H1 (cell line): ENCODE results near the gene RAMACL. TPM values are rescaled to one million over a fixed set of nuclear protein-coding genes. Genes with fewer than 3 reads are reported as not detected.

Experiments
- CTCF ChIA-PET: fragments of 300-600 bp; sonication (Branson Sonifier 250); formaldehyde crosslinking; loops from one replicate; lab custom pipeline; 2021; ENCODE audit not compliant: partially characterized antibody; lab: Charles Lee
- POLR2A ChIA-PET: fragments of 300-600 bp; sonication (Branson Sonifier 250); formaldehyde crosslinking; loops from one replicate; lab custom pipeline; 2021; ENCODE audit warnings: inconsistent platforms; ENCODE audit not compliant: partially characterized antibody; lab: Charles Lee
- DNase-seq, 2 experiments: peaks; one replicate each; pipeline versions ENCODE4 v3.0.0 to v3.0.0-alpha.2; 2010 to 2022; ENCODE audit warnings: low spot score in 2 of 2, low read depth in 1 of 2, mixed read lengths in 1 of 2
- FAIRE-seq: peaks from 2 replicates; lab custom pipeline; 2011; peaks lifted over from hg19 to GRCh38; lab: Jason Lieb, UNC
- H2AFZ ChIP-seq: 2 replicates; pipeline ENCODE4 v1.8.1; 2012; ENCODE audit warnings: low read length, inconsistent platforms
- H2AK5ac ChIP-seq: 2 replicates; pipeline ENCODE4 v1.6.1; 2013; ENCODE audit warnings: low read depth, low read length
- H2BK120ac ChIP-seq: replicated peaks from 2 replicates; pipeline ENCODE3; 2013; ENCODE audit warnings: low read depth, low read length, inconsistent platforms
- H2BK12ac ChIP-seq: 2 replicates; pipeline ENCODE4 v1.6.1; 2013; ENCODE audit warnings: low read depth, low read length
- H2BK15ac ChIP-seq: 2 replicates; pipeline ENCODE4 v1.6.1; 2013; ENCODE audit warnings: low read length
- H2BK20ac ChIP-seq: 2 replicates; pipeline ENCODE4 v1.6.1; 2013; ENCODE audit warnings: low read length
- H2BK5ac ChIP-seq: 2 replicates; pipeline ENCODE4 v1.6.1; 2013; ENCODE audit warnings: low read depth, low read length
- H3K14ac ChIP-seq: 2 replicates; pipeline ENCODE4 v1.6.1; 2013; ENCODE audit warnings: inconsistent platforms; ENCODE audit not compliant: insufficient read length
- H3K18ac ChIP-seq: 2 replicates; pipeline ENCODE4 v1.6.1; 2013; ENCODE audit warnings: low read length; ENCODE audit errors: extremely low read depth
- H3K23ac ChIP-seq: 2 replicates; pipeline ENCODE4 v1.6.1; 2013; ENCODE audit warnings: inconsistent platforms; ENCODE audit not compliant: insufficient read length
- H3K23me2 ChIP-seq: 2 replicates; pipeline ENCODE4 v1.6.1; 2013; ENCODE audit warnings: low read depth, low read length
- H3K27ac ChIP-seq: 2 replicates; pipeline ENCODE4 v1.6.1; 2011; ENCODE audit warnings: low read depth, low read length, inconsistent platforms
- H3K27me3 ChIP-seq, 4 experiments: replicated peaks in 1 of 4; 1 replicate in 1 of 4; 2 replicates in 3 of 4; pipeline versions ENCODE4 v1.6.1 to v1.8.1; 2011 to 2013; ENCODE audit warnings: low read length in 3 of 4, mild to moderate bottlenecking in 3 of 4, inconsistent platforms in 2 of 4, mixed read lengths in 2 of 4, moderate library complexity in 1 of 4; ENCODE audit not compliant: control insufficient read depth in 3 of 4, insufficient read depth in 3 of 4; ENCODE audit errors: extremely low read depth in 1 of 4
- H3K36me3 ChIP-seq, 4 experiments: 2 replicates each; pipeline versions ENCODE4 v1.6.1 to v1.8.1; 2011 to 2013; ENCODE audit warnings: mild to moderate bottlenecking in 4 of 4, low read length in 3 of 4, moderate library complexity in 2 of 4, control low read depth in 1 of 4, inconsistent platforms in 1 of 4; ENCODE audit not compliant: insufficient read depth in 4 of 4, control insufficient read depth in 2 of 4
- H3K4ac ChIP-seq: replicated peaks from 2 replicates; pipeline ENCODE3; 2013; ENCODE audit warnings: low read length, low read depth, mixed read lengths, inconsistent platforms; ENCODE audit not compliant: insufficient read length
- H3K4me1 ChIP-seq, 4 experiments: replicated peaks in 1 of 4; 1 replicate in 1 of 4; 2 replicates in 3 of 4; pipeline versions ENCODE4 v1.6.1 to v1.8.1; 2011 to 2013; ENCODE audit warnings: low read length in 3 of 4, inconsistent platforms in 2 of 4, mixed read lengths in 1 of 4; ENCODE audit not compliant: insufficient read depth in 4 of 4, control insufficient read depth in 3 of 4
- H3K4me2 ChIP-seq, 2 experiments: 2 replicates each; pipeline versions ENCODE4 v1.6.1 to v1.8.1; 2011 to 2013; ENCODE audit warnings: low read depth in 2 of 2, low read length in 2 of 2, control low read depth in 1 of 2, inconsistent platforms in 1 of 2, mild to moderate bottlenecking in 1 of 2; ENCODE audit not compliant: insufficient read depth in 1 of 2
- H3K4me3 ChIP-seq, 4 experiments: fragments of 200-600, 300-600 bp in 1 of 4; sonication (generic), shearing (Covaris generic), sonication (Bioruptor Twin) in 1 of 4; 2 replicates each; pipeline versions ENCODE4 v1.5.1 to v1.8.1; 2011 to 2016; ENCODE audit warnings: low read length in 4 of 4, low read depth in 3 of 4, control low read depth in 2 of 4, inconsistent platforms in 2 of 4, mild to moderate bottlenecking in 2 of 4, mixed read lengths in 1 of 4, moderate library complexity in 1 of 4; ENCODE audit not compliant: insufficient read depth in 2 of 4; ENCODE audit errors: extremely low read depth in 1 of 4
- H3K56ac ChIP-seq: replicated peaks from 2 replicates; pipeline ENCODE3; 2013; ENCODE audit warnings: low read depth, mild to moderate bottlenecking, mixed read lengths, low read length, inconsistent platforms; ENCODE audit not compliant: insufficient read length
- H3K79me1 ChIP-seq: 2 replicates; pipeline ENCODE4 v1.6.1; 2013; ENCODE audit warnings: low read depth, low read length, control low read depth
- H3K79me2 ChIP-seq, 2 experiments: 2 replicates each; pipeline versions ENCODE4 v1.6.1 to v1.8.1; 2012 to 2013; ENCODE audit warnings: low read length in 2 of 2, mild to moderate bottlenecking in 2 of 2, inconsistent platforms in 1 of 2; ENCODE audit not compliant: insufficient read depth in 2 of 2, control insufficient read depth in 1 of 2
- H3K9ac ChIP-seq, 4 experiments: replicated peaks in 1 of 4; 1 replicate in 1 of 4; 2 replicates in 3 of 4; pipeline versions ENCODE4 v1.6.1 to v1.8.1; 2011 to 2013; ENCODE audit warnings: low read depth in 3 of 4, low read length in 3 of 4, control low read depth in 2 of 4, mild to moderate bottlenecking in 2 of 4, moderate library complexity in 2 of 4, inconsistent platforms in 1 of 4; ENCODE audit errors: extremely low read depth in 1 of 4
- H3K9me3 ChIP-seq, 2 experiments: 2 replicates each; pipeline versions ENCODE4 v1.6.1 to v1.8.1; 2012 to 2013; ENCODE audit warnings: mild to moderate bottlenecking in 2 of 2, moderate library complexity in 2 of 2, control low read depth in 1 of 2, inconsistent platforms in 1 of 2, low read depth in 1 of 2, low read length in 1 of 2, mixed read lengths in 1 of 2; ENCODE audit not compliant: insufficient read depth in 2 of 2
- H4K20me1 ChIP-seq, 2 experiments: replicated peaks in 1 of 2; 2 replicates each; pipeline versions ENCODE3 to v1.8.1; 2011 to 2013; ENCODE audit warnings: inconsistent platforms in 2 of 2, low read length in 2 of 2, mild to moderate bottlenecking in 1 of 2; ENCODE audit not compliant: insufficient read depth in 2 of 2, control insufficient read depth in 1 of 2
- H4K5ac ChIP-seq: 2 replicates; pipeline ENCODE4 v1.6.1; 2013; ENCODE audit warnings: low read length, low read depth, mixed read lengths, inconsistent platforms; ENCODE audit not compliant: insufficient read length
- H4K8ac ChIP-seq: 2 replicates; pipeline ENCODE4 v1.8.0; 2013; ENCODE audit warnings: mild to moderate bottlenecking, moderate library complexity, low read length, inconsistent platforms; ENCODE audit not compliant: insufficient read depth; ENCODE audit errors: extremely low read depth
- H4K91ac ChIP-seq: replicated peaks from 2 replicates; pipeline ENCODE3; 2013; ENCODE audit warnings: low read length, mixed read lengths, inconsistent platforms; ENCODE audit not compliant: insufficient read length
- CBX5 ChIP-seq: fragments of 300-800, 300-1000 bp; sonication (generic); IDR thresholded peaks from 2 replicates; pipeline ENCODE4 v1.7.1; 2016; ENCODE audit warnings: antibody characterized with exemption, low read length, low read depth
- CTBP2 ChIP-seq: IDR thresholded peaks from 2 replicates; pipeline ENCODE4 v1.7.0; 2011; ENCODE audit warnings: borderline replicate concordance, mild to moderate bottlenecking, moderate library complexity, mixed read lengths, low read length; ENCODE audit not compliant: insufficient read depth, insufficient read length
- EP300 ChIP-seq, 2 experiments: IDR thresholded peaks; 1 replicate in 1 of 2; 2 replicates in 1 of 2; pipeline ENCODE4 v1.6.1; 2011 to 2012; ENCODE audit warnings: low read depth in 2 of 2, low read length in 2 of 2, mild to moderate bottlenecking in 2 of 2, borderline replicate concordance in 1 of 2, inconsistent platforms in 1 of 2, moderate library complexity in 1 of 2
- EZH2 ChIP-seq: fragments of 200-600 bp; sonication (generic); IDR thresholded peaks from 2 replicates; pipeline ENCODE4 v1.7.1; 2012; ENCODE audit warnings: low read depth, mild to moderate bottlenecking, moderate library complexity, low read length, inconsistent platforms; ENCODE audit not compliant: severe bottlenecking
- FOSL1 ChIP-seq: IDR thresholded peaks from 2 replicates; pipeline ENCODE4 v1.6.1; 2011; ENCODE audit warnings: mild to moderate bottlenecking, low read depth, low read length, moderate library complexity; ENCODE audit not compliant: insufficient read depth
- HDAC6 ChIP-seq: IDR thresholded peaks from one replicate; pipeline ENCODE4 v1.7.1; 2012; ENCODE audit warnings: low read depth, mild to moderate bottlenecking, inconsistent platforms, low read length, moderate library complexity
- POU5F1 ChIP-seq: IDR thresholded peaks from 2 replicates; pipeline ENCODE4 v1.6.1; 2011; ENCODE audit warnings: low read depth, mild to moderate bottlenecking, low read length, moderate library complexity
- RAD21 ChIP-seq, 2 experiments: IDR thresholded peaks in 1 of 2; conservative IDR thresholded peaks in 1 of 2; 2 replicates each; pipeline ENCODE4 v1.6.1; 2011; ENCODE audit warnings: low read depth in 2 of 2, low read length in 2 of 2, improper control_type of control experiment in 1 of 2, inconsistent platforms in 1 of 2, mild to moderate bottlenecking in 1 of 2, moderate library complexity in 1 of 2
- RXRA ChIP-seq: IDR thresholded peaks from 2 replicates; pipeline ENCODE4 v1.6.1; 2011; ENCODE audit warnings: low read depth, mild to moderate bottlenecking, low read length, moderate library complexity; ENCODE audit not compliant: insufficient read depth
- SAP30 ChIP-seq: fragments of 300-600 bp; sonication (generic); IDR thresholded peaks from 2 replicates; pipeline ENCODE4 v1.7.1; 2012; ENCODE audit warnings: low read length, moderate library complexity, mild to moderate bottlenecking, inconsistent platforms; ENCODE audit not compliant: insufficient read depth, insufficient replicate concordance
- SIX5 ChIP-seq: IDR thresholded peaks from 2 replicates; pipeline ENCODE4 v1.6.1; 2011; ENCODE audit warnings: mild to moderate bottlenecking, low read depth, low read length
- SP4 ChIP-seq: IDR thresholded peaks from 2 replicates; pipeline ENCODE4 v1.6.1; 2012; ENCODE audit warnings: low read length, inconsistent platforms
- TAF7 ChIP-seq: optimal IDR thresholded peaks from 2 replicates; pipeline ENCODE3; 2011; ENCODE audit warnings: low read depth, mild to moderate bottlenecking, inconsistent platforms, low read length, moderate library complexity, borderline replicate concordance
- WGBS, 2 experiments: shearing (Covaris generic) in 1 of 2; methylation state at CpG; one replicate each; pipeline versions ENCODE4 v1.1.6 to v1.1.7; 2013 to 2015; ENCODE audit warnings: low lambda C conversion rate in 2 of 2, mixed read lengths in 2 of 2, inconsistent platforms in 1 of 2, low coverage in 1 of 2, missing lambda C conversion rate in 1 of 2; ENCODE audit not compliant: insufficient replicate concordance in 2 of 2, insufficient coverage in 1 of 2, insufficient read length in 1 of 2; ENCODE audit errors: extremely low coverage in 1 of 2, missing lambda C conversion rate in 1 of 2; 5-methylcytosine and 5-hydroxymethylcytosine counted together
- polyA plus RNA-seq, 7 experiments: library from polyadenylated mRNA; depleted of rRNA in 3 of 7; stranded (reverse) in 5 of 7; unstranded in 2 of 7; fragments of >200 nt in 5 of 7; fragments of 200-250 nt in 2 of 7; gene quantifications; 1 replicate in 5 of 7; 2 replicates in 1 of 7; 4 replicates in 1 of 7; pipeline versions ENCODE4 v1.2.1 to v1.2.3, GENCODE V29; 2011 to 2013; ENCODE audit warnings: missing spikeins in 2 of 7, mixed read lengths in 2 of 7
- total RNA-seq: library from RNA; stranded (reverse); fragmentation: NEBNext Ultra II Directional; extraction: Animal tissue kit (Norgen Biotek cat#: 25700); gene quantifications from 2 replicates; pipeline ENCODE4 v1.2.1, GENCODE V29; 2021

Gene RAMACL
- total and polyA plus RNA-seq, 2 of the 8 experiments (the other 6 are each of a cell fraction or from before 2014, with no cell fraction given), result 0.23 to 0.97 TPM

- H3K4me1 ChIP-seq, result peaks cover 3 to 14% (median 9%) of the 10 kb centered on the region in 4 experiments; a peak in 6 of 7 replicates
- H2BK120ac ChIP-seq, result no peak overlapping the region
- H3K4me2 ChIP-seq, result no peak overlapping the region
- H3K79me2 ChIP-seq, result peaks cover 0 to 7% of the 10 kb centered on the region in 2 experiments; a peak in 2 of 4 replicates
- CTCF ChIA-PET, result interaction anchor here (0.7 to 0.8 kb wide), 2 partner anchors 48 to 145 kb away, joined by 3 read pairs; no protein-coding TSS in a partner anchor
- H3K18ac ChIP-seq, result no peak overlapping the region
- POLR2A ChIA-PET, result no interaction called here
- H2BK5ac ChIP-seq, result no peak overlapping the region
- no peak overlapping the region for H2BK12ac ChIP-seq
- no peaks in the 10 kb centered on the region for H3K79me1 ChIP-seq
- H2BK15ac ChIP-seq, result no peak overlapping the region
- no peaks in the 10 kb centered on the region for H3K36me3 ChIP-seq
- H2AK5ac ChIP-seq, result no peak overlapping the region
- no peak overlapping the region for H3K4ac ChIP-seq
- H2BK20ac ChIP-seq, result no peak overlapping the region
- H2AFZ ChIP-seq, result no peak overlapping the region
- DNase-seq (no peak), FAIRE-seq (no peak)
- no peak overlapping the region for H3K9ac ChIP-seq
- H3K9me3 ChIP-seq, result no peaks in the 10 kb centered on the region
- H3K27me3 ChIP-seq, result peaks cover 0 to 28% (median 15%) of the 10 kb centered on the region in 4 experiments; a peak in 6 of 7 replicates
- H4K8ac ChIP-seq, result no peak overlapping the region
- H4K20me1 ChIP-seq, result no peaks in the 10 kb centered on the region
- peaks cover 7% of the 10 kb centered on the region for H3K23me2 ChIP-seq
- no peak overlapping the region for H3K23ac ChIP-seq
- no peak overlapping the region for H4K91ac ChIP-seq
- no peak overlapping the region for H3K27ac ChIP-seq
- H3K56ac ChIP-seq, result no peak overlapping the region
- H3K4me3 ChIP-seq, result no peak overlapping the region
- H4K5ac ChIP-seq, result no peak overlapping the region
- no peak overlapping the region for H3K14ac ChIP-seq
- WGBS, 2 experiments, result 91% methylated on average over 6 of the region's 6 CpGs; no CpG with 5 or more reads in 1 of the 2 experiments
- TF ChIP-seq POU5F1 (no peak), EP300 (IDR thresholded peaks at IDR 0.05; ENCODE audit: borderline replicate concordance in 1 of 2, low read depth in 2 of 2, low read length in 2 of 2) (no peak), SP4 (no peak), TAF7 (no peak), RAD21 (IDR thresholded peaks at IDR 0.05 in 1 of 2, conservative IDR thresholded peaks at IDR 0.05 in 1 of 2; ENCODE audit: low read depth in 2 of 2, low read length in 2 of 2) (no peak), SIX5 (no peak), CBX5 (no peak), FOSL1 (no peak), CTBP2 (no peak), SAP30 (no peak), EZH2 (no peak), RXRA (no peak), HDAC6 (no peak)
These were observed 44.0 kb upstream of the RAMACL start for GRCh38 chr6:166630462-166630861.
